AG04450 (cell line): ENCODE measurements around the gene ACOT9. TPM values are rescaled to one million over a fixed set of nuclear protein-coding genes. Genes with fewer than 3 reads are reported as not detected.

Experiments
- CTCF ChIA-PET: fragments of 300-600, 350-600 bp; formaldehyde crosslinking; extraction: SDS; loops from one replicate; lab custom pipeline; 2022; ENCODE audit warnings: antibody characterized with exemption, inconsistent platforms; lab: Charles Lee
- POLR2A ChIA-PET: fragments of 350-600 bp; formaldehyde crosslinking; extraction: SDS; loops from one replicate; lab custom pipeline; 2021; ENCODE audit warnings: antibody characterized with exemption, inconsistent platforms; lab: Yijun Ruan, JAX
- DNase-seq: peaks from one replicate; pipeline ENCODE4 v3.0.0-alpha.2; 2011; ENCODE audit warnings: low read depth, low spot score
- H3K27ac ChIP-seq: one replicate; pipeline ENCODE4 v1.5.1; 2012; ENCODE audit warnings: low read depth, low read length, control low read depth
- H3K27me3 ChIP-seq: one replicate; pipeline ENCODE4 v1.6.0; 2012; ENCODE audit warnings: low read length; ENCODE audit not compliant: control insufficient read depth, insufficient read depth
- H3K4me3 ChIP-seq: 2 replicates; pipeline ENCODE4 v1.5.1; 2011; ENCODE audit warnings: mild to moderate bottlenecking, low read depth, low read length, control low read depth
- H3K9me3 ChIP-seq: 2 replicates; pipeline ENCODE4 v1.5.1; 2012; ENCODE audit warnings: low read length; ENCODE audit not compliant: control insufficient read depth, insufficient read depth
- CTCF ChIP-seq: IDR thresholded peaks from 2 replicates; pipeline ENCODE4 v1.5.1; 2011; ENCODE audit warnings: low read depth, low read length, control low read depth, inconsistent platforms
- polyA plus RNA-seq: library from polyadenylated mRNA; depleted of rRNA; stranded (reverse); fragments of >200 nt; gene quantifications from 2 replicates; pipeline ENCODE4 v1.2.3, GENCODE V29; 2011

ACOT9 gene
- polyA plus RNA-seq, 1 experiment, result 62.5 TPM

GRCh38 chrX:23726191-23726590, 16.9 kb downstream of the ACOT9 start:
- no peak overlapping the region for H3K27ac ChIP-seq
- H3K9me3 ChIP-seq, result no peaks in the 10 kb centered on the region
- ChIA-PET POLR2A (no interaction called here), CTCF (interaction anchor here (0.6 to 1.9 kb wide), 2 partner anchors 15 to 176 kb away, joined by 4 read pairs; no protein-coding TSS in a partner anchor)
- no peak for DNase-seq
- TF ChIP-seq CTCF, result no peak
- H3K27me3 ChIP-seq, result no peaks in the 10 kb centered on the region
- H3K4me3 ChIP-seq, result no peak overlapping the region

GRCh38 chrX:23720117-23720677, 22.9 kb downstream of the ACOT9 start:
- TF ChIP-seq CTCF, result no peak
- ChIA-PET POLR2A (no interaction called here), CTCF (interaction anchor here (1.2 kb wide), 1 partner anchor 181 kb away, joined by 3 read pairs; no protein-coding TSS in a partner anchor)
- DNase-seq, result no peak
- Histone ChIP-seq H3K27me3 (no peaks in the 10 kb centered on the region), H3K9me3 (no peaks in the 10 kb centered on the region), H3K27ac (no peak overlapping the region), H3K4me3 (no peak overlapping the region)

GRCh38 chrX:23705235-23705634, 37.8 kb downstream of the ACOT9 start:
- no peak for DNase-seq
- TF ChIP-seq CTCF, result no peak
- Histone ChIP-seq H3K27me3 (no peaks in the 10 kb centered on the region), H3K27ac (no peak overlapping the region), H3K4me3 (no peak overlapping the region), H3K9me3 (no peaks in the 10 kb centered on the region)
- ChIA-PET CTCF (no interaction called here), POLR2A (no interaction called here)

GRCh38 chrX:23704673-23705206, 38.3 kb downstream of the ACOT9 start:
- no peak for DNase-seq
- Histone ChIP-seq H3K27ac (no peak overlapping the region), H3K27me3 (no peaks in the 10 kb centered on the region), H3K4me3 (no peak overlapping the region), H3K9me3 (no peaks in the 10 kb centered on the region)
- ChIA-PET CTCF (interaction anchor here (0.6 to 1.0 kb wide), 2 partner anchors 198 to 804 kb away, joined by 3 to 4 read pairs; no protein-coding TSS in a partner anchor), POLR2A (no interaction called here)
- no peak for TF ChIP-seq CTCF

- ChIA-PET CTCF (interaction anchor here (0.6 to 2.3 kb wide), 2 partner anchors 47 to 202 kb away, joined by 8 to 17 read pairs; no protein-coding TSS in a partner anchor), POLR2A (interaction anchor here (0.7 to 1.5 kb wide), 2 partner anchors 18 to 83 kb away, joined by 3 read pairs; partner anchors contain the start of gene SAT1)
- no peak overlapping the region for H3K27ac ChIP-seq
- H3K9me3 ChIP-seq, result no peaks in the 10 kb centered on the region
- H3K27me3 ChIP-seq, result no peaks in the 10 kb centered on the region
- TF ChIP-seq CTCF, result no peak
- DNase-seq, result no peak
- no peak overlapping the region for H3K4me3 ChIP-seq
Measured at GRCh38 chrX:23699636-23700194, 43.4 kb downstream of the ACOT9 start.
